GM12892 (cell line): Measurements from ENCODE around the gene ABCF2.

ENCODE experiments used
- POLR2AphosphoS5 ChIP-seq: IDR thresholded peaks from 2 replicates; pipeline ENCODE4 v1.6.1; 2011; ENCODE audit warnings: low read depth, low read length, control low read depth
- TAF1 ChIP-seq: IDR thresholded peaks from 2 replicates; pipeline ENCODE4 v1.6.1; 2011; ENCODE audit warnings: low read depth, mild to moderate bottlenecking, control low read depth, low read length, borderline replicate concordance

GRCh38 chr7:151271699-151272355 is 44.8 kb upstream of the ABCF2 start:
- TF ChIP-seq POLR2AphosphoS5 (no peak), TAF1 (no peak)
